Astrocyte of the cerebellum (primary cell): ENCODE results near the gene ADAR.

Experiments
- DNase-seq: peaks from one replicate; pipeline ENCODE4 v3.0.0-alpha.2; 2011; ENCODE audit warnings: low read depth
- H3K4me3 ChIP-seq: 2 replicates; pipeline ENCODE4 v1.5.1; 2011; ENCODE audit warnings: mild to moderate bottlenecking, low read depth, low read length, moderate library complexity
- CTCF ChIP-seq: IDR thresholded peaks from 2 replicates; pipeline ENCODE4 v1.5.1; 2012; ENCODE audit warnings: low read length, low read depth, moderate library complexity, mild to moderate bottlenecking; ENCODE audit errors: missing control alignments
- in situ Hi-C: cut with HindIII; loops from 2 replicates; pipeline ENCODE4 v1.10.0; 2017; ENCODE audit warnings: low sequenced_read_pairs

ADAR gene

DNA sequence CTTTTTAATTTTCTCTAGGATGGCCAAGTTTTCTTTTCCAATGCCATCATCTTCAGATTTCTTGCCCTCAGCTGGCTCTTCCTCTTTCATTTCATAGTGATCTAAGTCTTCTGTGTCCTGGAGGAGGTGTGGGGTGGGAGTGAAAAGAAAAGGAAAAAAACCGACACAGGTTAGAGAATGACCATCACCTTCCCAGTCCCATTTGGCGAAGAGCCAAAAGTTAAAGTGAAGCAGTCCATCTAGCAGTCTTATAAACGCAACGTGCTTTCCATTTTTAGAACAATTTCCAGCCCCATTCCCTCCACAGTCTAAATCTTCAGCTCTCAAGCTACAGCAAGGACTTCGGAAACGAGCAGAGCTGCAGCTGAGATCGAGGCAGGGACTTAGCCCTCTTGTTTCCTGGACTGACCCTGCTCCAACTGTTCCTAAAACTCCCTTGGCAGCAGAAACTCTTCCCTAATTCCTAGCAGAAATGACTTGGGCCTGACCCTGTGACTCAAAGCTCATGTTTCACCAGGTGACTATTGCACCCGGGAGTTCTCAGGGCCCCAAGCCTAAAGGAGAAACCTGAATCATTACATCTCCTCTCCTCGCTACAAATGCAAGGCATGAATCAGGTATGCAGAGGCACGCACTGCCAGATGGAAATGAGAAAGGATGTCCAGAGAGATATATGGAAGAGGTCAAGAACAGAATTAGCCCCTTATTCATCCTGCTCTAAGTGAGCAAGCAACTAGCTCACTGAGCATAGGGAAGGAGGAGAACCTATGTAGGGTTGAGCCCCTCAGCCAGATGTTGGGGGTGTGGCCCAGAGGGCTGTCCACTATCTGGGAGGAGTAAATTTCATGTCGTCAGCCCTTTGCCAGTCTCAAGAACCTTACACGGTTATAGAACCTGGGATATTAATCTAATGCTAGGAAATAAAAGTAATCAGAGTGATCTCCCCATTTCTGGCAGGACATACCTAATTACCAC lies 54.6 kb downstream of the ADAR start:
- TF ChIP-seq CTCF, result no peak
- in situ Hi-C loops, result no loop called here
- no peak overlapping the region for H3K4me3 ChIP-seq
- DNase-seq, result no peak

GRCh38 chr1:154552036-154552435 lies 56.0 kb downstream of the ADAR start:
- no peak for TF ChIP-seq CTCF
- in situ Hi-C loops, result no loop called here
- no peak for DNase-seq
- H3K4me3 ChIP-seq, result no peak overlapping the region

DNA sequence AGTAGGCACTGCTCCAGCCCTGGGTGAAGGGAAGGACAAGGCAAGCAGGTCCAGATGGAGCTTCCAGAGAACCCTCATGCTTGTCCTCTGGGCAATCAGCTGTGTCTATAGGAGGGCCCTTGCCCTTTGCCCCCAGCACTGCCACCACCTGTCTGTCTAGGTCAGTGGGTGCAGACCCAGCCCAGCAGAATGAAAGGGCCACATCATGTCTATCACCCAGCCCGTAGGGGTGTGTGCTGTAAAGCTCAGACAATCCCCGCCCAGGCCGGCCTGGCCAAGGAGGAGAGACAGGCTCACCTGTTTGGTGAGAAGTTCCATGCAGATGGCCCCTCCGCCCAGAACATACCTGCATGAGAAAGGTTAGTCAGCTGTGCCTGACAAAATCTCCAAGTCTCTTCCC lies 56.5 kb downstream of the ADAR start:
- no peak overlapping the region for H3K4me3 ChIP-seq
- no peak for TF ChIP-seq CTCF
- DNase-seq, result no peak
- in situ Hi-C loops, result no loop called here

DNA sequence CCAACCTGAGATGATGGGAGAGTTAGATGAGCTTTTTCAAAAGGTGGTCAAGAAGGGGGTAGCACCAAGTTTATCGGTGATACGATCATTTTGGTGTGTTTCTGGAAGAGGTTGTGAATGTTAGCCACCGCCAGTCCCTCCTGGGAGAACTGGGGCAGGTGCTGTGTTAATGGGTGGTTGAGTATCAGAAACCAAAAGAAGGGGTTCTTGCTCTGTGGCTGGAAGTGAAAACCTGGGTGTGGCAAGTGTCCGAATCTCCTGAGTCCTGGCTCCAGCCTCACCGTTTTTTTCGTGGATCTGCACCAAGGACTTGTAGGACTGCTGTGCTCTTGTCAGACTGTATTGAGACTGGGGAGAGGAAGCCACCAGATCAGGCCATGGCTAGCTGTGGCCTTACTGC lies 57.3 kb downstream of the ADAR start:
- in situ Hi-C loops, result no loop called here
- no peak for DNase-seq
- TF ChIP-seq CTCF, result no peak
- H3K4me3 ChIP-seq, result no peak overlapping the region

- no peak for DNase-seq
- H3K4me3 ChIP-seq, result no peak overlapping the region
- TF ChIP-seq CTCF, result no peak
- in situ Hi-C loops, result no loop called here
Observed at GRCh38 chr1:154550070-154550469, 57.9 kb downstream of the ADAR start.

- in situ Hi-C loops, result no loop called here
- no peak overlapping the region for H3K4me3 ChIP-seq
- DNase-seq, result no peak
- no peak for TF ChIP-seq CTCF
Observed at GRCh38 chr1:154549202-154549770, 58.7 kb downstream of the ADAR start.
